Ramos (cell line): ENCODE results near the gene NPAP1.
"Not testable (repeated sequence)": the region's sequence is repeated elsewhere in the genome, so short reads cannot be mapped to it uniquely, and the experiment has no call there.

Source experiments
- in situ Hi-C: fragments of 300-500 bp; cut with MboI; formaldehyde crosslinking; loops from one replicate; pipeline ENCODE4 v1.14.3; 2022; ENCODE audit warnings: low sequenced_read_pairs; ENCODE audit not compliant: unreplicated experiment

The NPAP1 gene, protein sequence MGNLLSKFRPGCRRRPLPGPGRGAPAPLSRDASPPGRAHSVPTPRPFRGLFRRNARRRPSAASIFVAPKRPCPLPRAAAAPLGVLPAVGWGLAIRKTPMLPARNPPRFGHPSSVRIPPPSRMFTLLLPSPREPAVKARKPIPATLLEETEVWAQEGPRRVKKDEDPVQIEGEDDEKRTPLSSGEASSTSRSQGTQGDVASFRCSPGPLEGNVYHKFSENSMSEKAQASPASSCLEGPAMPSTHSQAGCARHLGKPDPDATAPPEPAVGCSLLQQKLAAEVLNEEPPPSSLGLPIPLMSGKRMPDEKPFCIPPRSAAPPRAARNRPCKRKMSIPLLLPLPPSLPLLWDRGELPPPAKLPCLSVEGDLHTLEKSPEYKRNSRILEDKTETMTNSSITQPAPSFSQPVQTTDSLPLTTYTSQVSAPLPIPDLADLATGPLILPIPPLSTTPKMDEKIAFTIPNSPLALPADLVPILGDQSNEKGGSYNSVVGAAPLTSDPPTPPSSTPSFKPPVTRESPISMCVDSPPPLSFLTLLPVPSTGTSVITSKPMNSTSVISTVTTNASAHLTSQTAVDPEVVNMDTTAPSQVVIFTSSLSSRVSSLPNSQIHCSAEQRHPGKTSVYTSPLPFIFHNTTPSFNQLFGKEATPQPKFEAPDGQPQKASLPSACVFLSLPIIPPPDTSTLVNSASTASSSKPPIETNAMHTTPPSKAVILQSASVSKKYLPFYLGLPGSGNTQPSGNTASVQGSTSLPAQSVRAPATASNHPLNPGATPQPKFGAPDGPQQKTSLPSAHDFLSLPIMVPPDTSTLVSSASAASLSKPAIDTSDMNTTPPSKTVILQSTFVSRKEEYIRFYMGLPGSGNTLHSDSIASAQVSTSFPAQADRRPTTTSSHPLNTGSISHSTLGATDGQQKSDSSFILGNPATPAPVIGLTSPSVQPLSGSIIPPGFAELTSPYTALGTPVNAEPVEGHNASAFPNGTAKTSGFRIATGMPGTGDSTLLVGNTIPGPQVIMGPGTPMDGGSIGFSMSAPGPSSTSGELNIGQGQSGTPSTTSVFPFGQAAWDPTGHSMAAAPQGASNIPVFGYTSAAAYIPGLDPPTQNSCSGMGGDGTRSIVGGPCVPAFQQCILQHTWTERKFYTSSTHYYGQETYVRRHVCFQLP

DNA sequence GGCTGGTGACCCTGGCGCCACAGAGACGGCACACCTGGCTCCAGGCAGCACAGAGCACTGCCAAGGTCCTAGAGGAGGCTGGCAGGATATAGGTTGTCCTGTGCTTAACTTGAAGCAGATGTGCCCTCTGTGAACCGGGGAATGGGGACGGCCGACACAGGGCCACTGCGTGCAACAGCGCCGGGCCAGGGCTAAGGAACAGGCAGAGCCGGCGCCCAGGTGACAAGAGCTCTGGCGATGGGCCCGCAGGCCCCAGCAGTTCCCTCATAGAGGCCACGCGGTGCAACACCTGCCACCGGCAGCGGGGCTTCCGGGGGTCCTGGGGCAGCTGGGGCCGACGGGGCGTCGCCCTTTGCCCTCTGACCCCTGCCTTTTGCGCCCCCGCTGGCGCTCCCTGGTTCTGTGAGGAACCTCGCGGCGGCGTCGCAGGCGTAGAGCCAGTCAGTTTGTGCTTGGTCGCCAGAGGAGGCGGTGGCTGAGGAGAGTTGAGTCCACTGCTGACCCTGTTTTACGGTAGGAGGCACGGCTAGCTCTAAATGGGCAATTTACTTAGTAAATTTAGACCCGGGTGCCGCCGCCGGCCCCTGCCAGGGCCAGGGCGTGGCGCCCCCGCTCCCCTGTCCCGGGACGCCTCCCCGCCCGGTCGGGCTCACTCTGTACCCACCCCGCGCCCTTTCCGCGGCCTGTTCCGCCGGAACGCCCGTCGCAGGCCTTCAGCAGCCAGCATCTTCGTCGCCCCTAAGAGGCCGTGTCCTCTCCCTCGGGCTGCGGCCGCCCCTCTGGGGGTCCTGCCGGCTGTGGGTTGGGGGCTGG lies at the start of gene NPAP1:
NPAP1 (plus strand) TSS at position 444 of the 813 bp plus-strand sequence; CDS start at position 537, 93 bp downstream.
- in situ Hi-C loops, result no loop called here

DNA sequence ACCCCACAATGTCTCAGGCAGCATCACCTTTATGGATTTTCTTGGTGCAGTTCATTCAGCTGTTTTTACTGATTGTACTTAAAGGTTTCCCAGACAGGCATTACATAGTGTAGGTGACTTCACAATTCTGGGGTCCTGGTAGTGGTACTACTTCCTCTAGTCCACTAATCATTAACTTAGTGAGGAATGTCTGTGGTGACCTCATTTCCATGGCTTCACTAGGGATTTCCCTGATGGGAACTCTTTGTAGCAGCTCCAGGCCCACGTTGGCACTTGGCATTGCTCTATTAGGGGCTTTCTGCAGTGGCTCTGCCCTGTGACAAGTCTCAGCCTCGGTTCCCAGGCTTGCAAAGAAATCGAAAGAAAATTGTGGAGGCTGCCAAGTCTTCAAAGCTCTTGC lies 48.1 kb upstream of the NPAP1 start:
- in situ Hi-C loops, result no loop called here

GRCh38 chr15:24633082-24633481 lies 42.5 kb upstream of the NPAP1 start:
- in situ Hi-C loops, result no loop called here

DNA sequence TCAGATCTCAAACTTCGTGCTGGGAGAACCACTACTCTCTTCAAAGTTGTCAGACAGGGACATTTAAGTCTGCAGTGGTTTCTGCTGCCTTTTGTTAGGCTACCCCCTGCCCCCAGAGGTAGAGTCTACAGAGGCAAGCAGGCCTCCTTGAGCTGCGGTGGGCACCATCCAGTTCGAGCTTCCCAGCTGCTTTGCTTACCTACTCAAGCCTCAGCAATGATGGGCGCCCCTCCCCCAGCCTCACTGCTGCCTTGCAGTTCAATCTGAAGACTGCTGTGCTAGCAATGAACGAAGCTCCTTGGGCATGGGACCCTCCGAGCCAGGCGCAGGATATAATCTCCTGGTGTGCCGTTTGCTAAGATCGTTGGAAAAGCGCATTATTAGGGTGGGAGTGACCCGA lies 36.2 kb upstream of the NPAP1 start:
- in situ Hi-C loops, result not testable (repeated sequence)

GRCh38 chr15:24645627-24646026 lies 29.9 kb upstream of the NPAP1 start:
- in situ Hi-C loops, result no loop called here

DNA sequence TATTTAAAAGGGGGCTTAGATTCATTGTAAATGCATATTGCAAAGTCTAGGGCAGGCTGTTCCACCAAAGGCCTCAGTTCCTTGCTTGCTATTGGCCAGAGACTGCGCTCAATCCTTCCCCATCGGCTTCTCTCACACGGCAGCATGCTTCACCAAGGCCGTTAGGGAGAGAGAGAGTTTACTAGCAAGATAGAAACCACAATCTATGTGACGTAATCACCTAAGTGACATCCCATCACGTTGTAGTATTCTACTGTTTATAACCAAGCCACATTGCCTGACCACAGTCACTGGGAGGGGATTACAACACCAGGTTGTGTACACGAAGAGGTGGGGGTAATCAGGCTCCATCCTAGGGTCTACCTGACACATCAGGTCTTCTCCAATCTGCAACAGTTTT lies 16.0 kb upstream of the NPAP1 start:
- in situ Hi-C loops, result no loop called here

DNA sequence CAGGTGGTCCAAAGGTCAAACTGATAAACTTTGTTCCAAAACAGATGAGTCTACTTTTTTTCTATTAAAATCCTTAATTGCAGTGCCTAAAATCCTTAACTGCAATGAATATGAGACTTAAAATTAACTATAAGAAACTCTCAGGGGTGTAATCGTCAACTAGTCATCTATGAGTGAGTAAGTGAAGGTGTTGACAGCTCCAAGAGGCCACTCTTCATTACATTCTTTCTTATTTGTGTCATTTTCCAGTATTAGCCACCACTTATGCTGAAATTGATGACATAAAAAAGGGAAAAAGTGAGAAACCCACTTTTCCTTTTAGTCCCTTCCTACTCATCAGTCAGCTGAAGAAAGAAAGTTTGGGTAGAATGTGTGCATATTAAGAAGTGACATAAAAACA lies 12.6 kb upstream of the NPAP1 start:
- in situ Hi-C loops, result no loop called here

DNA sequence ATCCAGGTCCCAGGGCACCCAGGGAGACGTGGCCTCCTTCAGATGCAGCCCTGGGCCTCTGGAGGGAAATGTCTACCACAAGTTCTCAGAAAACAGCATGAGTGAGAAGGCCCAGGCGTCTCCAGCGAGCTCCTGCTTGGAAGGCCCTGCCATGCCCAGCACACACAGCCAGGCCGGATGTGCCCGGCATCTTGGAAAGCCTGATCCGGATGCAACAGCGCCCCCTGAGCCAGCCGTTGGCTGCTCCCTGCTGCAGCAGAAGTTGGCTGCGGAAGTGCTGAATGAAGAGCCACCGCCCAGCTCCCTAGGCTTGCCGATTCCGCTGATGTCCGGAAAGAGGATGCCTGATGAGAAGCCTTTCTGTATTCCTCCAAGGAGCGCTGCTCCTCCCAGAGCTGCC lies 856 bp downstream of the NPAP1 start:
- in situ Hi-C loops, result no loop called here

- in situ Hi-C loops, result no loop called here
These were observed 2.9 kb downstream of the NPAP1 start for GRCh38 chr15:24678485-24678884.

- in situ Hi-C loops, result no loop called here
These were observed 6.4 kb downstream of the NPAP1 start for GRCh38 chr15:24682002-24682401.

DNA sequence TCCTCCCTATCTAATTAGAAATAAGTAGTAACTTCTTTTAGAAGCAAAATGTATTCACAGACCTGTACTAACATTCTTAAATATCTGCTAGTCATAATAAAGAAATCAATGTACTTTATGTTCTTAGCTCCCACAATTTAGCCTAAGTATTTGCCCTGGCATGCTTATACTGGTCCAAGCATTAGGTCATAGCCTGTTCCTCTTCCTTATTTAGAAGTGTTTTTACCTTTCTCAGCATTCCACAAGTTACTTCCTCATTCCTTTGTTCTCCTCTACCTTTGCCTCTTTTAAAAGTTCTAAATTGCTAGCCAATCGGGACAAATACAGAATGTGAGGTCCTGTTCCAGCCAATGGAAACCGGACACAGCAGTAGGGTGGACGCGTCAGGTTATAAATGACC lies 7.3 kb downstream of the NPAP1 start:
- in situ Hi-C loops, result not testable (repeated sequence)

- in situ Hi-C loops, result no loop called here
These were observed 8.2 kb downstream of the NPAP1 start for GRCh38 chr15:24683736-24684135.

DNA sequence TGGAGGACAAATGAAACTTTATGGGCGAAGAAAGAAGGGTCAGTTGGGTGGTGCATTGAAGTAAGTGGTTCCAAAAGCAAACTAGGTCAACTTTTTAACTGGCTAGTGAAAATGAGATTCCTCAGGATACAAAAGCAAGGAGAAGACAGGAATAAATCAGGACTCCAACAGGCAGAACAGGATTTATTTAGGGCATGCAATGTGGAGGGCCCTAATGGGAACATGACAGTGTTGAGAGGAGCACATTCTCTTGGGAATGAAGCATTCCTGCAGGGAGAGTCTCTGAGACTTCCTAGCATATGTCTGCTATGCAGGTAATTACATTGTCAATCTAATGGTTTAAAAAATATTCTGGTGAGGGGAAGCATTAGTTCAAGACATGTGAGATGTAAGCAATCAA lies 8.7 kb downstream of the NPAP1 start:
- in situ Hi-C loops, result no loop called here

DNA sequence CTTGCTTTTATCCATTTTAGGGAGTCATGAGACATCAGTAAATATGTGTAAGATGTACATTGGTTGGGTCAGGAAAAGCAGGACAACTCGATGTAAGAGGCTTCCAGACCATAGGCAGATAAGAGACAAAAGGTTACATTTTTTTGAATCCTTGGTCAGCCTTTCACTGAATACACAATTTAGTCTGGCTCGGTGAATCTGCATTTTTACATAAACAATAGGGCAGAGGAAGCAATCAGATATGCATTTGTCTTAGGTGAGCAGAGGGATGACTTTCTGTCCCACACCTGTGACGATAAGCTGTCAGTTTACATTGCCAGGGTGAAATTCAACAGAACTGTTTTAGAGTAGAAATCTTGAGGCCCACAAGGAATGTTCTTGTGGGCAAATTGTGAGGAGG lies 20.6 kb downstream of the NPAP1 start:
- in situ Hi-C loops, result no loop called here

DNA sequence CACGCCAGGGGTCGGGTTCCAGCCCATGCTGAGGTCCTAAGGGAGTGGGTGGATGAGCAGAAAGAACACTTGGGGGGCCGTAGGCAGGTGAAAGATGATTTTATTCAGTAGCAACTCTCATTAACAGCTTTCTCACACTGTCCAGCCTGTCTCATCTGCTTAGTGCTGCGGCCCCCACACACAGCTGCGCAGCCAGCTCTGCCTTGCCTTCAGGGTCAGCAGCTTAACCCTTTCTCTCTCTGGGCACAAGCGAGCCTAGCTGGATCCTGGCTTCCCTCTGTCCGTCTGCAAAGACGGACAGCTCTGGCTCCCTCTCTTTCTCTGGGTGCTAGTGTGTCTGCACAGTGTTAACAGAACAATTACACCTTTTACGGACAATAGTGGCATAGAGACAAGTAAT lies 21.3 kb downstream of the NPAP1 start:
- in situ Hi-C loops, result no loop called here

- in situ Hi-C loops, result no loop called here
These were observed 42.9 kb downstream of the NPAP1 start for GRCh38 chr15:24718289-24719082.

GRCh38 chr15:24729760-24730159 lies 54.2 kb downstream of the NPAP1 start:
- in situ Hi-C loops, result no loop called here
